ENCODE data around the gene C1orf159. TPM values are rescaled to one million over a fixed set of nuclear protein-coding genes. Genes with fewer than 3 reads are reported as not detected.

C1orf159 gene
- total RNA-seq, 2 experiments from 2014 or later: 11.1 to 11.3 TPM

- Mint-ChIP-seq H3K27me3 (no peaks in the 10 kb centered on the region), H3K36me3 (ENCODE audit: low read depth) (no peaks in the 10 kb centered on the region), H3K4me1 (ENCODE audit: low read depth) (no peaks in the 10 kb centered on the region), H3K4me3 (peak overlapping the region; percentile 62), H3K9me3 (peaks cover 16% of the 10 kb centered on the region), H3K27ac (peak overlapping the region; percentile 75)
- TF ChIP-seq CTCF (IDR thresholded peaks at IDR 0.05): no peak
- Histone ChIP-seq H3K27me3 (ENCODE audit: control insufficient read depth in 1 of 2, insufficient read depth in 2 of 2, low read length in 2 of 2) (no peaks in the 10 kb centered on the region), H3K9me3 (ENCODE audit: control insufficient read depth in 1 of 2, insufficient read depth in 1 of 2, low read length in 2 of 2) (peaks cover 0 to 37% of the 10 kb centered on the region in 2 experiments), H3K4me3 (ENCODE audit: low read length) (no peak overlapping the region), H3K4me1 (ENCODE audit: insufficient read depth, low read length) (peaks cover 19% of the 10 kb centered on the region), H3K27ac (ENCODE audit: low read depth in 1 of 2, low read length in 2 of 2) (no peak overlapping the region), H3K36me3 (ENCODE audit: insufficient read depth, low read length) (no peaks in the 10 kb centered on the region)
- no peak for DNase-seq
- ChIA-PET CTCF (no interaction called here), POLR2A (interaction anchor here (1.0 kb wide), 1 partner anchor 12 kb away, joined by 3 read pairs; no protein-coding TSS in a partner anchor)
- intact Hi-C loops (cut with DNase I, micrococcal nuclease): loop anchor here (2.0 to 5.0 kb wide), 2 partner anchors 34 to 50 kb away; partner anchors contain the start of gene TNFRSF18 (in 1 of the 2)
- no peak for ATAC-seq (ENCODE audit: poor library complexity)
Measured at GRCh38 chr1:1157033-1157365, 41.1 kb upstream of the C1orf159 start.

- peaks cover 19% of the 10 kb centered on the region for H3K4me1 ChIP-seq (ENCODE audit: insufficient read depth, low read length)
- no peaks in the 10 kb centered on the region for H3K27me3 Mint-ChIP-seq
- ChIA-PET POLR2A (interaction anchor here (0.7 kb wide), 1 partner anchor 192 kb away, joined by 3 read pairs; no protein-coding TSS in a partner anchor), CTCF (no interaction called here)
- no peak overlapping the region for H3K4me3 ChIP-seq (ENCODE audit: low read length)
- peaks cover 0 to 43% of the 10 kb centered on the region in 2 experiments for H3K9me3 ChIP-seq (ENCODE audit: control insufficient read depth in 1 of 2, insufficient read depth in 1 of 2, low read length in 2 of 2)
- no peak for TF ChIP-seq CTCF (IDR thresholded peaks at IDR 0.05)
- H3K4me1 Mint-ChIP-seq (ENCODE audit: low read depth): no peaks in the 10 kb centered on the region
- H3K27me3 ChIP-seq (ENCODE audit: control insufficient read depth in 1 of 2, insufficient read depth in 2 of 2, low read length in 2 of 2): no peaks in the 10 kb centered on the region
- H3K4me3 Mint-ChIP-seq: peak overlapping the region; percentile 80
- H3K27ac Mint-ChIP-seq: peak overlapping the region; percentile 42
- H3K36me3 Mint-ChIP-seq (ENCODE audit: low read depth): no peaks in the 10 kb centered on the region
- intact Hi-C loops (cut with DNase I, micrococcal nuclease): loop anchor here (2.0 to 5.0 kb wide), 2 partner anchors 34 to 51 kb away; partner anchors contain the start of gene TNFRSF18 (in 1 of the 2)
- H3K36me3 ChIP-seq (ENCODE audit: insufficient read depth, low read length): no peaks in the 10 kb centered on the region
- peaks cover 16% of the 10 kb centered on the region for H3K9me3 Mint-ChIP-seq
- DNase-seq: no peak
- no peak for ATAC-seq (ENCODE audit: poor library complexity)
- no peak overlapping the region for H3K27ac ChIP-seq (ENCODE audit: low read depth in 1 of 2, low read length in 2 of 2)
Measured at GRCh38 chr1:1156140-1157032, 40.5 kb upstream of the C1orf159 start.

- ATAC-seq (ENCODE audit: poor library complexity): no peak
- H3K27ac ChIP-seq (ENCODE audit: low read depth in 1 of 2, low read length in 2 of 2): no peak overlapping the region
- H3K4me1 ChIP-seq (ENCODE audit: insufficient read depth, low read length): peaks cover 20% of the 10 kb centered on the region
- no peaks in the 10 kb centered on the region for H3K27me3 Mint-ChIP-seq
- no peaks in the 10 kb centered on the region for H3K27me3 ChIP-seq (ENCODE audit: control insufficient read depth in 1 of 2, insufficient read depth in 2 of 2, low read length in 2 of 2)
- TF ChIP-seq CTCF (IDR thresholded peaks at IDR 0.05): no peak
- no peaks in the 10 kb centered on the region for H3K4me1 Mint-ChIP-seq (ENCODE audit: low read depth)
- peak overlapping the region; percentile 25 for H3K4me3 Mint-ChIP-seq
- H3K4me3 ChIP-seq (ENCODE audit: low read length): no peak overlapping the region
- H3K36me3 Mint-ChIP-seq (ENCODE audit: low read depth): no peaks in the 10 kb centered on the region
- no peak for DNase-seq
- ChIA-PET POLR2A (no interaction called here), CTCF (no interaction called here)
- peaks cover 0 to 47% of the 10 kb centered on the region in 2 experiments for H3K9me3 ChIP-seq (ENCODE audit: control insufficient read depth in 1 of 2, insufficient read depth in 1 of 2, low read length in 2 of 2)
- intact Hi-C loops (cut with DNase I, micrococcal nuclease): loop anchor here in 1 of 2 experiments (5.0 kb wide), 1 partner anchor 52 kb away; the partner anchor contains the start of gene TNFRSF18
- peak overlapping the region; percentile 51 for H3K27ac Mint-ChIP-seq
- H3K9me3 Mint-ChIP-seq: peaks cover 16% of the 10 kb centered on the region
- H3K36me3 ChIP-seq (ENCODE audit: insufficient read depth, low read length): no peaks in the 10 kb centered on the region
Measured at GRCh38 chr1:1155258-1155657, 39.4 kb upstream of the C1orf159 start.
